ENCODE measurements around the gene HLA-DRB5.

Gene HLA-DRB5

GRCh38 chr6:32501016-32501415, 29.1 kb downstream of the HLA-DRB5 start:
- no peak overlapping the region for H2AFZ ChIP-seq (ENCODE audit: low read length)
- no peak overlapping the region for H3K27ac ChIP-seq (ENCODE audit: low read length)
- no peak for DNase-seq
- TF ChIP-seq EZH2 (optimal IDR thresholded peaks at IDR 0.05; ENCODE audit: low read depth, low read length) (no peak), CTCF (IDR thresholded peaks at IDR 0.05; ENCODE audit: low read length) (no peak)
- no peaks in the 10 kb centered on the region for H3K27me3 ChIP-seq (replicated peaks; ENCODE audit: insufficient read depth, low read length)
- no peaks in the 10 kb centered on the region for H3K9me2 ChIP-seq (replicated peaks; ENCODE audit: insufficient read depth, low read length)
- H3K36me3 ChIP-seq (replicated peaks; ENCODE audit: insufficient read depth, low read length) = no peaks in the 10 kb centered on the region
- no peak overlapping the region for H3K4me3 ChIP-seq (ENCODE audit: low read length)
- H3K9ac ChIP-seq (ENCODE audit: low read length) = no peak overlapping the region
- H4K20me1 ChIP-seq (ENCODE audit: insufficient read depth, low read length) = no peaks in the 10 kb centered on the region
- no peaks in the 10 kb centered on the region for H3K79me2 ChIP-seq (ENCODE audit: low read length)
- H3K9me3 ChIP-seq (replicated peaks; ENCODE audit: insufficient read depth, low read length) = no peaks in the 10 kb centered on the region
- no peaks in the 10 kb centered on the region for H3F3A ChIP-seq (ENCODE audit: insufficient read depth, low read length)
- no peaks in the 10 kb centered on the region for H3K4me1 ChIP-seq (ENCODE audit: low read length)
- no peak overlapping the region for H3K4me2 ChIP-seq (ENCODE audit: low read depth, low read length)

GRCh38 chr6:32492351-32492750, 37.7 kb downstream of the HLA-DRB5 start:
- TF ChIP-seq CTCF (IDR thresholded peaks at IDR 0.05; ENCODE audit: low read length) = no peak
- TF ChIP-seq EZH2 (optimal IDR thresholded peaks at IDR 0.05; ENCODE audit: low read depth, low read length) = no peak
- TF ChIP-seq EZH2phosphoT487 (IDR thresholded peaks at IDR 0.05; ENCODE audit: low read length) = no peak
- no peaks in the 10 kb centered on the region for H4K20me1 ChIP-seq (ENCODE audit: insufficient read depth, low read length)
- DNase-seq = no peak
- no peak overlapping the region for H3K27ac ChIP-seq (ENCODE audit: low read length)
- H3F3A ChIP-seq (ENCODE audit: insufficient read depth, low read length) = no peaks in the 10 kb centered on the region
- H3K79me2 ChIP-seq (ENCODE audit: low read length) = no peaks in the 10 kb centered on the region
- no peak overlapping the region for H3K4me3 ChIP-seq (ENCODE audit: low read length)
- no peaks in the 10 kb centered on the region for H3K9me2 ChIP-seq (replicated peaks; ENCODE audit: insufficient read depth, low read length)
- H3K36me3 ChIP-seq (replicated peaks; ENCODE audit: insufficient read depth, low read length) = no peaks in the 10 kb centered on the region
- H3K27me3 ChIP-seq (replicated peaks; ENCODE audit: insufficient read depth, low read length) = no peaks in the 10 kb centered on the region
- H2AFZ ChIP-seq (ENCODE audit: low read length) = no peak overlapping the region
- no peaks in the 10 kb centered on the region for H3K4me1 ChIP-seq (ENCODE audit: low read length)
- no peaks in the 10 kb centered on the region for H3K9me3 ChIP-seq (replicated peaks; ENCODE audit: insufficient read depth, low read length)
- H3K4me2 ChIP-seq (ENCODE audit: low read depth, low read length) = no peak overlapping the region
- no peak overlapping the region for H3K9ac ChIP-seq (ENCODE audit: low read length)

- no peak overlapping the region for H3K9ac ChIP-seq (ENCODE audit: low read length)
- no peaks in the 10 kb centered on the region for H3K9me2 ChIP-seq (replicated peaks; ENCODE audit: insufficient read depth, low read length)
- H4K20me1 ChIP-seq (ENCODE audit: insufficient read depth, low read length) = no peaks in the 10 kb centered on the region
- TF ChIP-seq EZH2phosphoT487 (IDR thresholded peaks at IDR 0.05; ENCODE audit: low read length) (no peak), EZH2 (optimal IDR thresholded peaks at IDR 0.05; ENCODE audit: low read depth, low read length) (no peak), CTCF (IDR thresholded peaks at IDR 0.05; ENCODE audit: low read length) (no peak)
- H3F3A ChIP-seq (ENCODE audit: insufficient read depth, low read length) = no peaks in the 10 kb centered on the region
- no peaks in the 10 kb centered on the region for H3K4me1 ChIP-seq (ENCODE audit: low read length)
- no peaks in the 10 kb centered on the region for H3K79me2 ChIP-seq (ENCODE audit: low read length)
- H3K27me3 ChIP-seq (replicated peaks; ENCODE audit: insufficient read depth, low read length) = no peaks in the 10 kb centered on the region
- no peaks in the 10 kb centered on the region for H3K9me3 ChIP-seq (replicated peaks; ENCODE audit: insufficient read depth, low read length)
- no peak overlapping the region for H3K4me3 ChIP-seq (ENCODE audit: low read length)
- no peaks in the 10 kb centered on the region for H3K36me3 ChIP-seq (replicated peaks; ENCODE audit: insufficient read depth, low read length)
- H3K27ac ChIP-seq (ENCODE audit: low read length) = no peak overlapping the region
- no peak overlapping the region for H2AFZ ChIP-seq (ENCODE audit: low read length)
- no peak for DNase-seq
- no peak overlapping the region for H3K4me2 ChIP-seq (ENCODE audit: low read depth, low read length)
These were observed 38.4 kb downstream of the HLA-DRB5 start for GRCh38 chr6:32491700-32492099.

All from MM.1S (cell line).